HG03442 (cell line): Measurements from ENCODE around the gene DEPDC1B.
"Not testable (repeated sequence)": the region's sequence is repeated elsewhere in the genome, so short reads cannot be mapped to it uniquely, and the experiment has no call there.

Experiments
- ATAC-seq: cut with Tn5 transposase; IDR thresholded peaks from one replicate; pipeline ENCODE4 v1.9.1; 2021; ENCODE audit warnings: mild to moderate bottlenecking, moderate library complexity; ENCODE audit not compliant: unreplicated experiment

DEPDC1B gene, protein sequence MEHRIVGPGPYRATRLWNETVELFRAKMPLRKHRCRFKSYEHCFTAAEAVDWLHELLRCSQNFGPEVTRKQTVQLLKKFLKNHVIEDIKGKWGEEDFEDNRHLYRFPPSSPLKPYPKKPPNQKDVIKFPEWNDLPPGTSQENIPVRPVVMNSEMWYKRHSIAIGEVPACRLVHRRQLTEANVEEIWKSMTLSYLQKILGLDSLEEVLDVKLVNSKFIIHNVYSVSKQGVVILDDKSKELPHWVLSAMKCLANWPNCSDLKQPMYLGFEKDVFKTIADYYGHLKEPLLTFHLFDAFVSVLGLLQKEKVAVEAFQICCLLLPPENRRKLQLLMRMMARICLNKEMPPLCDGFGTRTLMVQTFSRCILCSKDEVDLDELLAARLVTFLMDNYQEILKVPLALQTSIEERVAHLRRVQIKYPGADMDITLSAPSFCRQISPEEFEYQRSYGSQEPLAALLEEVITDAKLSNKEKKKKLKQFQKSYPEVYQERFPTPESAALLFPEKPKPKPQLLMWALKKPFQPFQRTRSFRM

DNA sequence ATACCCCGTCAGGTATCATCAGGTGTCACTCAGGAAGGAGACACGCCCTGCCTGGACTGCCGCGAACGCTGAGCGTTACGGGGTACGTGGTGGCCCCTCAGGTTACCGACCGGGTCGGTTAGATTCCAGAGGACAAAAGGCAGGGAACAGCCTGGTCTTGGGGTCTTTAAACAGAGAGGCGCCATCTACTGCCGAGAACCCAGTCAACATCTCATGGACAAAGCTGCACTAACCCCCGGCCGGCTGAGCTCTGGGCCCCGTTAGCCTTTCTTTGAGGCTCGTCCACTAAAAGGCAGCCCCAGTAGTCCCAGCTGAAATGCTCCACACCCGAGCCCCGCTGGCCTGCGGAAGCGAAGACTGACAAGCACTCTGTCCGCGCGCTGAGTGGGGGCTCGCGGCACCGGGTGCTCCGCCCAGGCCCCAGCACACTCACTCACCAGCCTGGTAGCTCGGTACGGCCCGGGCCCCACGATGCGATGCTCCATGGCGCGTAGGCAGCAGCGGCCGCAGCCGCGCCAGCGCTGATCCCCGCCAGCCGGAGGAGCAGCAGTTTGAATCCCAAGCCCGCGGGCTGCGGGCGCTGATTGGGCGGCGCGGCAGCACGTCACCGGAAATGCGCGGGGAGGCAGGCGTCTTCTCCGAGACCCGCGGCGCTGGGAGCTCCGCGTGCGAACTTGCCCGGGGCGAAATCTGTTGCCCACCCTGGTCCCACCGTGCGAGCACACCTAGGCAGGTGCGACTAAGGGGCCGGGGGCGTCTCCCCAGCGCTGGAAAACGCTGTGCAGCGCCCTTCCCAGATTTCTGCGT, at the start of gene DEPDC1B:
Gene DEPDC1B (minus strand): TSS at position 558 of the 807 bp plus-strand sequence. CDS start 73 bp downstream, at position 485.
- peak; percentile 90 for ATAC-seq

DNA sequence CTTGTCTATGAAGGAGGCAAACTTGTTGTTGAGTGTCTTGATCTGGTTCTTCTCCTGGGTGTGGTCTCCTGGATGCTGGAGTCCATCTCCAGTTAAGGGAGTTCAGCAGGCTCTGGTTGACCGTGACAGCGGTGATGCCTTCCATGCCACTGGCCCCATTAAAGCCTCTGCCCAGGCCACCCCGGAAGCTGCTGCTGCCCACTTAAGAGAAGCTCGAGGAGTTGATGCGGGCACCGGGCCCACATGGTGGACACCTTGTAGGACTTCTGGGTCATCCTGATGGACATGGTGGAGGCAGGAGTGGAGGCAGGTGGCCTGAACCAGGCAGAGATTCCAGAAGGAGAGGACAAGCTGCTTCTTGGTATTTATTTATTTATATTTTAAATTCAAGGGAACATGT, 44.7 kb upstream of the DEPDC1B start:
- ATAC-seq = no peak

- no peak for ATAC-seq
Observed at GRCh38 chr5:60743511-60744314, 43.7 kb upstream of the DEPDC1B start.

DNA sequence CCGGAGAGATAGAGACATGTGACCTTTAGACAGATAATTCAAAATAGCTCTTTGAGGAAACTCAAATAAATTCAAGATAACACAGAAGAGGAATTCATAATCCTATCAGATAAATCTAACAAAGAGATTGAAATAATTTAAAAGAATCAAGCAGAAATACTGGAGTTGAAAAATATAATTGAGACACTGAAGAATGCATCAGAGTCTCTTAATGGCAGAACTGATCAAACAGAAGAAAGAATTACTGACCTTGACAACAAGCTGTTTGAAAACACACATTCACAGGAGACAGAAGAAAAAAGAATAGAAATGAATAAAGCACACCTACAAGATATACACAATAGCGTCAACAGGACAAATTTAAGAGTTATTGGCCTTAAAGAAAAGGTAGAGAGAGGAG, 40.4 kb upstream of the DEPDC1B start:
- ATAC-seq = no peak

- ATAC-seq = no peak
Observed at GRCh38 chr5:60738933-60739332, 39.0 kb upstream of the DEPDC1B start.

- ATAC-seq = peak; percentile 86
Observed at GRCh38 chr5:60738461-60738860, 38.5 kb upstream of the DEPDC1B start.

DNA sequence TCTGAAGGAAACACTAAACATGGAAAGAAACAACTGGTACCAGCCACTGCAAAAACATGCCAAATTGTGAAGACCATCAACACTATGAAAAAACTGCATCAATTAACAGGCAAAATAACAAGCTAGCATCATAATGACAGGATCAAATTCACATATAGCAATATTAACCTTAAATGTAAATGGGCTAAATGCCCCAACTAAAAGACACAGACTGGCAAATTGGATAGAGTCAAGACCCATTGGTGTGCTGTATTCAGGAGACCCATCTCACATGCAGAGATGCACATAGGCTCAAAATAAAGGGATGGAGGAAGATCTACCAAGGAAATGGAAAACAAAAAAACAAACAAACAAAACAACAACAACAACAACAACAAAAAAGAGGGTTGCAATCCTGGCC, 30.9 kb upstream of the DEPDC1B start:
- ATAC-seq = not testable (repeated sequence)

DNA sequence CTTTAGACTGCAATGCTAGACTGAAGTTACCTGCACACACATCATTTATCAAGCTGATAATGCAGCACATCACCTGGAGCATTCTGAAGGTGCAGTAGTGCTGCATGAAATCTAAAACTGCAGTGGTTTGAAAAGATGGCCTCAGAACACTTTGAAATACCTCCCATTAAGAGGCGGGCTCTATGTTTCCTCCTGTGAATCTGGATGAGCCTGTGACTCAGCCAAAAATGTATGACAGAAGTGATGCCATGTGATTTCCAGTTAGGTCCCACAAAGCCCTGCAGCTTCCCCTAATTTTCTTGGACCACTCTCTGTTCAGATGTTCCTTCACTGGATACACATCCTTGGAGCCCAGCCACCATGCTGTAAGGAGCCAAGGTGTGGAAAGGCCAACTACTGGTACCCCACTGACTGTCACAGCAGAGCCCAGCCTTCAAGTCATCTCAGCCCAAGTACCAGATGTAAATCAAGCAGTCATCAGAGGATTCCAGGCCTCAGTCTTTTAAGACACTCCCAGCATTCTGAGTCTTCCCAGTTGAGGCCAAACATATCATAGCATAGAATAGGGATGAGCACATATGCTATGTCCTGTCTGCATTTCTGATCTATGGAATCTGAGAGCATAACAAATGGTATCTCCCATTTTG, 27.2 kb upstream of the DEPDC1B start:
- no peak for ATAC-seq

DNA sequence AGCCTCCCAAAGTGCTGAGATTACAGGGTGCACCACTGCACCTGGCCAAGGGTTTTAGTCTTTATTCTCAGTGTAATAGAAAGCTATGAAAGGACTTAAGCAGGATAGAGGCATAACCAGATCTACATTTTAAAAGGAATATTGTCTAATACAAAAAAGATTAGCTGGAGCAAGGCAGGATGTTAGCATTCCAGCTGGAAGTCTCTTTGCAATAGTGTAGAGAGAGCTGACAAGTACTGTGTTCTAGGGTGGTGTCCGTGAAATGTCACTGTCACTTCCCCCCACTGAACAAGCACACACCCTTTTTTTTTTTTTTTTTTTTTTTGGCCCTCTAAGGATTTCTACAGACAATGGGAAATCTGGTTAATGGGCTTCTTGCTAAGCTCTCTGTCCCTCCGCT, 24.2 kb upstream of the DEPDC1B start:
- ATAC-seq = no peak

GRCh38 chr5:60722416-60722815, 22.4 kb upstream of the DEPDC1B start:
- no peak for ATAC-seq

- no peak for ATAC-seq
Observed at GRCh38 chr5:60719329-60719728, 19.4 kb upstream of the DEPDC1B start.

DNA sequence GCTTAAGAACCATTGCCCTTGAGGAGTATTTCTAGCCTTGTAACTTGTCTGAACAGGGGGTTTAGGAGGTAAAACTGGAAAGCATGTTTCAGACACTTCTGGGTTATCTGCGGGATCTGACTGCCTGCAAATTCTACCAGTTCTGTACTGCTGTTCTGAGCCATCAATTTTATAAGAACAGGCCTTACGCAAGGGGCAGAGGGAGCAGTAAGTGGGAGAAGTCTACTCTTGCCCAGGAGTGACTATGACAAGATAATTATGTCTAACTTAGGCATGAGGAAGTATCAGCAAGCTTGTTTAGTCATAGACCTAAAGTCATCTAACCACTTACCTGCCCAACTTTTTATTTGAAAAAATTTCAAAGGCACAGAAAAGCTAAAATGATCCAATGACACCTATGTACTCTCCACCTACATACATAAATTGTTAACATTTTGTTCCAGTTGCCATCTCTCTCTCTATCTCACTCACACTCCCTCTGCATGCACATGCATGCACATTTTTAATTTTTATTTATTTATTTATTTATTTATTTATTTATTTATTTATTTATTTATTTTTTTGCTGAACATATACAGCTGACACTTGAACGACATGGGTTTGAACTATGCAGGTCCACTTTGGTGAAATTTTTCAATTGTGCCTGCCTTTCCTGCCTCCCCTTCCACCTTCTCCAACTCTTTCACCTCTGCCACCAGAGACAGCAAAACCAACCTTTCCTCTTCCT, 18.4 kb upstream of the DEPDC1B start:
- ATAC-seq = no peak

- not testable (repeated sequence) for ATAC-seq
Observed at GRCh38 chr5:60715201-60715928, 15.4 kb upstream of the DEPDC1B start.

DNA sequence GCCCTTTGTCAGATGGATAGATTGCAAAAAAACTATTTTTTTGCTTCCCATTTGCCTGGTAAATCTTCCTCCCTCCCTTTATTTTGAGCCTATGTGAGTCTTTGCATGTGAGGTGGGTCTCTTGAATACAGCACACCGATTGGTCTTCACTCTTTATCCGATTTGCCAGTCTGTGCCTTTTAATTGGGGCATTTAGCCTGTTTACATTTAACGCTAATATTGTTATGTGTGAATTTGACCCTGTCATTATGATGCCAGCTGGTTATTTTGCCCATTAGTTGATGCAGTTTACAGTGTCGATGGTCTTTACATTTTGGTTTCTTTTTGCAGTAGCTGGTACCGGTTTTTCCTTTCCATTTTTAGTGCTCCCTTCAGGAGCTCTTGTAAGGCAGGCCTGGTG, 13.0 kb upstream of the DEPDC1B start:
- no peak for ATAC-seq

- ATAC-seq = not testable (repeated sequence)
Observed at GRCh38 chr5:60711892-60712291, 11.9 kb upstream of the DEPDC1B start.

DNA sequence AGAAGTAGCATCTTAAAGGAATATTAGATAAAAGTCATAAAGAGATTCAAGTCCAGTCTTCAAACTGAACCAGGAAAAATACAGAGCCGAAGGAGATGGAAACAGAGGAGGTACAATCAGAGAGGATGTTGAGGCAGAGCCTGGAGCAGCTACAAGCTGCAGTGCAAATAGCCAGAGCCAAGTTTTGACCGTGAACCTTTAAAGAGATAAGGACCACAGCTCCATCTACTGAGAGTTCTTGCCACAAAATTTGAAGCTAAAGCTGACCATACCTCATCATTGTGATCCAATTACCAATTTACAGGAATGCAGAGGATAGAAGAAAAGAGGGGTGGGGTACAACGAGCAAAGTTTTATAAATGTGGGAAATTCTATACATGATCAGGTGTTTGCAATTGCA, 10.4 kb upstream of the DEPDC1B start:
- ATAC-seq = no peak

GRCh38 chr5:60705144-60705543, 5.2 kb upstream of the DEPDC1B start:
- no peak for ATAC-seq

DNA sequence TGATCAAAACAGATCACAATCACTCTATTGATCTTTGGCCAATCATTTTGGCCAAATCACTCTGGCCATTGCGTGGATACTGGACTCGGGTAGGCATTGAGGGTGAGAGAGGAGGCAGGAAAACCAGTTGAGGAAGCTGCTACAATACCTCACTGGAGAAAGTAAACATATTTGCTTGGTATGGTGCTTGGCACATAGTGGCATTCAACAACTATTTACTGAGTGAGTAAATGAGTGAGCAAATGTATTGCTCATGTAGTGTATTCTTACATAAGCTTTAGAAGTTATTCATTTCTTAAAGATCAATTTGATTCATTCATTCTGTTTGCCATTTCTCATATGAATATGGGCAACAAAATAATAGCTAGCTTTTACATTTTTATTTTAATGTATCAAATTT, 4.0 kb upstream of the DEPDC1B start:
- ATAC-seq = no peak

DNA sequence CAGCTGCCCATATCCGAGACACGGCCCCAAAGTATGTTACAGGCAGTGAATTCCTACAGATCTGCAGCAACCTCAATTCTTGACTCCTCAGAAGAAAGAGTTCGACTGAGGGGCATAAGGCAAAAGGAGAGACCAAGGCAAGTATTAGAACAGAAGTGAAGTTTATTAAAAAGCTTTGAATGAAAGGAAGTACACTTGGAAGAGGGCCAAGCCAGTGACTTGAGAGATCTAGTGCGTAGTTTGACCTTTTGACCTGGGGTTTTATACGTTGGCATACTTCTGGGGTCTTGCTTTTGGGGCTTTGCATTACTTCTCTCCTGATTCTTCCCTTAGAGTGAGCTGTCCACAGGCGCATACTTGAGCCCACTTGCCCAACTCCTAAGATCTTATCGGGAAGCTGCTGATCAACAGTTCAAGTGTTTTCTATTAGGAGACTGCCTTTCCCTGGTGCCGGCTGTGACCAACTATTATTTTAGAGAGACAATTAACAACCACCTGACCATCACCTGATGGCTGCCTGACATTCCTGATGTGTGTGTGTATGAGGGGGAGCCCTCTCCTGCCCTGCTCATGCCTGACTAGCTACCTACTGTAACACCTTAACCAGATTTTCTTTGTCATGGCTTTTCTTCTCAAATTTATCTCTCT, 1.5 kb upstream of the DEPDC1B start:
- ATAC-seq = no peak
